Measurements from ENCODE around the gene AKAP8.

DNA sequence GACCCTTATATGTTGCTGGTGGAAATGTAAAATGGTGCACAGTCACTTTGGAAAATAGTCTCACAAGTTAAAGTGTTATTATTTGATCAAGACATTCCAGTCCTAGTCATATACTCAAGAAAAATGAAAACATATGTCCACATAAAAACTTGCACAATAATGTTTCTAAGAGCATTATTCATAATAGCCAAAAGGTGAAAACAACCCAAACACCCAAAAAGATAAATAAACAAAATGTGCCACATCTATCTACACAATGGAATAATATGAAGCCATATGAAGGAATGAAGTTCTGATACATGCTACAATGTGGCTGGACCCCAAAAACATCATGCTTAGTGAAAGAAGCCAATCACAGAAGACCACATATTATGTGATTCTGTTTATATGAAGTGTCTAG is 14.4 kb upstream of the AKAP8 start:
- TF ChIP-seq, protein P1, sequence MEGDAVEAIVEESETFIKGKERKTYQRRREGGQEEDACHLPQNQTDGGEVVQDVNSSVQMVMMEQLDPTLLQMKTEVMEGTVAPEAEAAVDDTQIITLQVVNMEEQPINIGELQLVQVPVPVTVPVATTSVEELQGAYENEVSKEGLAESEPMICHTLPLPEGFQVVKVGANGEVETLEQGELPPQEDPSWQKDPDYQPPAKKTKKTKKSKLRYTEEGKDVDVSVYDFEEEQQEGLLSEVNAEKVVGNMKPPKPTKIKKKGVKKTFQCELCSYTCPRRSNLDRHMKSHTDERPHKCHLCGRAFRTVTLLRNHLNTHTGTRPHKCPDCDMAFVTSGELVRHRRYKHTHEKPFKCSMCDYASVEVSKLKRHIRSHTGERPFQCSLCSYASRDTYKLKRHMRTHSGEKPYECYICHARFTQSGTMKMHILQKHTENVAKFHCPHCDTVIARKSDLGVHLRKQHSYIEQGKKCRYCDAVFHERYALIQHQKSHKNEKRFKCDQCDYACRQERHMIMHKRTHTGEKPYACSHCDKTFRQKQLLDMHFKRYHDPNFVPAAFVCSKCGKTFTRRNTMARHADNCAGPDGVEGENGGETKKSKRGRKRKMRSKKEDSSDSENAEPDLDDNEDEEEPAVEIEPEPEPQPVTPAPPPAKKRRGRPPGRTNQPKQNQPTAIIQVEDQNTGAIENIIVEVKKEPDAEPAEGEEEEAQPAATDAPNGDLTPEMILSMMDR (IDR thresholded peaks at IDR 0.05) = no peak
- TF ChIP-seq POLR2A (IDR thresholded peaks at IDR 0.05) = no peak
- no peak for TF ChIP-seq POLR2AphosphoS5 (IDR thresholded peaks at IDR 0.05)
- TF ChIP-seq EP300 (IDR thresholded peaks at IDR 0.05; ENCODE audit: low read depth) = no peak
